OCI-LY3 (cell line): ENCODE results near the gene VAMP8.

ENCODE experiments used
- EZH2phosphoT487 ChIP-seq: fragments of 200-600 bp; shearing (Covaris generic); IDR thresholded peaks from 2 replicates; pipeline ENCODE4 v1.6.1; 2018; ENCODE audit warnings: antibody characterized with exemption, mixed run types, low read depth
- TF ChIP-seq, protein P1 (sequence below): fragments of 200-600, 300-600 bp; sonication (generic); IDR thresholded peaks from 2 replicates; pipeline ENCODE4 v1.5.1; 2014; ENCODE audit warnings: antibody characterized with exemption, low read length, low read depth

DNA sequence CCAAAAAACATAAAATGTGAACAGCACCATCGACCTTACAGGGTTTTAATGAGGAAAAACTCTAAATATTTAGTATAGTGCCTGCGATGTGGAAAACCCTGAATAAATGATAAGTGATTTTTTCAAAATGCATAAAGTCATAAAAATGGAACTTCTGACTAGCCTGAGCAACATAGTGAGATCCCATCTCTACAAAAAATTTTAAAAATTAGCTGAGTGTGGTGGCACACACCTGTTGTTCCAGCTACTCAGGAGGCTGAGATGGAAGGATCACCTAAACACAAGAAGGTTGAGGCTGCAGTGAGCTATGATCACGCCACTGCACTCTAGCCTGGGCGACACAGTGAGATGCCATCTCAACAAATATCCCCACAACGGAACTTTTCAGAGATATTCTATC lies 20.3 kb upstream of the VAMP8 start:
- TF ChIP-seq, protein P1, sequence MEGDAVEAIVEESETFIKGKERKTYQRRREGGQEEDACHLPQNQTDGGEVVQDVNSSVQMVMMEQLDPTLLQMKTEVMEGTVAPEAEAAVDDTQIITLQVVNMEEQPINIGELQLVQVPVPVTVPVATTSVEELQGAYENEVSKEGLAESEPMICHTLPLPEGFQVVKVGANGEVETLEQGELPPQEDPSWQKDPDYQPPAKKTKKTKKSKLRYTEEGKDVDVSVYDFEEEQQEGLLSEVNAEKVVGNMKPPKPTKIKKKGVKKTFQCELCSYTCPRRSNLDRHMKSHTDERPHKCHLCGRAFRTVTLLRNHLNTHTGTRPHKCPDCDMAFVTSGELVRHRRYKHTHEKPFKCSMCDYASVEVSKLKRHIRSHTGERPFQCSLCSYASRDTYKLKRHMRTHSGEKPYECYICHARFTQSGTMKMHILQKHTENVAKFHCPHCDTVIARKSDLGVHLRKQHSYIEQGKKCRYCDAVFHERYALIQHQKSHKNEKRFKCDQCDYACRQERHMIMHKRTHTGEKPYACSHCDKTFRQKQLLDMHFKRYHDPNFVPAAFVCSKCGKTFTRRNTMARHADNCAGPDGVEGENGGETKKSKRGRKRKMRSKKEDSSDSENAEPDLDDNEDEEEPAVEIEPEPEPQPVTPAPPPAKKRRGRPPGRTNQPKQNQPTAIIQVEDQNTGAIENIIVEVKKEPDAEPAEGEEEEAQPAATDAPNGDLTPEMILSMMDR, result no peak
- no peak for TF ChIP-seq EZH2phosphoT487
